NCI-H2081 (cell line): Measurements from ENCODE around the gene TARDBP.
A peak's percentile ranks its signal among the peaks of the same experiment; 100 is the strongest.
"Not testable (repeated sequence)": the region's sequence is repeated elsewhere in the genome, so short reads cannot be mapped to it uniquely, and the experiment has no call there.

Source experiments
- DNase-seq, 2 experiments: peaks; one replicate each; lab custom pipeline; 2025; lab: John Stamatoyannopoulos, UW

The TARDBP gene

DNA sequence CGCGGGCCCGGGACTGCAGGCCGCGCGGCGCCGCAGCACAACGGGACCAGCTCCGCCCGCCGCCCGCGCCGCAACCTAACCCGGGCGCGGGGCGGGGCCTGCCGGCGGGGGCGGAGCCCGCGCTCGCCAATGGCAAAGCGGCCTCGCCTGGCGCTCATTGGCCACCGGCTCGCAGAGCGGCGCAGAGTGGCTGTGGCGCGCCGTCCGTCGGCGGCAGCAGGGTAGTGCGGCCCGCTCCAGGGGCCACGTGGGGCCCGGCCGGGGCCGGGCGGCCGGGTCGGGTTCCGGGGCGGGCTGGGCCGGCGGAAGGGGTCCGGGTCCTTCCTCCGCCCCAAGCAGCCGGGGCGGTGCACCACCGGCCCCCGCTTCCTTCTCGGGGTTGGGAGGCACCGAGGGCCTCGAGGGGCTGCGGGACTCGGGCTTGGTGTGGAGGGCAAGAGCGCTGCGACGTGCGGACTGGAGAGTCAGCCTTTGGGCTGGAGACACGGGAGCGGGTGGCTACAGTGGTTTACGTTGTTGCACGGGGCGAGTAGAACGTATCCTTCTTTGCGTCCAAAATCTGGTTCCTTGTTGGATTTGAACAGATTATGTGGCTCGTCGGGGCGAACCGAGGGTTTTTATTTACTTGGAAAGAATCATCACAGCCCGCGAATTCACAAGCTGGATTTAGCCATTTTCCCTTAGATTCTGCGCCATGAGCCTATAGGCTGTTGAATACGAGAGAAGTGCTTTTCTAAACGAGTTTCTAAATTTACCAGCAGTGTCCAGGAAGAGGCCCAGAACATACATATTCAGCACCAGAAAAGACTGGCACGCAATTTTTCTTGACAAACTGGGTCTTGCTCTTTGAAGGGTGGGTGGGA, 47.7 kb downstream of the TARDBP start, which contains the start of gene SRM:
SRM (minus strand) TSS at position 51 of the 863 bp plus-strand sequence. CDS start 75 bp downstream, outside the sequence.
- DNase-seq = peak; percentile 83 to 95

GRCh38 chr1:11061652-11062365, 49.4 kb downstream of the TARDBP start:
- no peak for DNase-seq

DNA sequence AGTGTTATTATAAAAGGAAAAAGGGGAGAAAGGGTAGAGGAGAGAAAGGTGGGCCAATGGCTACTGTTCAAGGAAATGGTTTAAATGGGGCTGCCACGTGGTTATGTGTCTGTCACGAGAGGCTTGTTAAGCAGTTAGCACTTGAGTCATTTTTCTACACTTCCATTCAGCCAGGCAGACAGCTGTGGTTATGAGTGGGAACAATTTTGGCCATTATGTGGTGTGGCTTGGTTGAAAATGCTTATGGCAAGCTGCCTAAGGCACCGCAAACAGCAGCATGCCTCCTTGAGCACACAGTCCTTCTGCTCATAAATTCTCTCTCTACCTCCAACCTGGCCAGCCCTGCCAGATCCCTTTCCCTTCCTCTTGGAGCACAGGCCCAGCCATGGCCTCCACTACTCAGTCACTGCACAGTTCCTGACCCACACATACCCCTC, 50.5 kb downstream of the TARDBP start:
- peak in 1 of 2 experiments; percentile 51 for DNase-seq

DNA sequence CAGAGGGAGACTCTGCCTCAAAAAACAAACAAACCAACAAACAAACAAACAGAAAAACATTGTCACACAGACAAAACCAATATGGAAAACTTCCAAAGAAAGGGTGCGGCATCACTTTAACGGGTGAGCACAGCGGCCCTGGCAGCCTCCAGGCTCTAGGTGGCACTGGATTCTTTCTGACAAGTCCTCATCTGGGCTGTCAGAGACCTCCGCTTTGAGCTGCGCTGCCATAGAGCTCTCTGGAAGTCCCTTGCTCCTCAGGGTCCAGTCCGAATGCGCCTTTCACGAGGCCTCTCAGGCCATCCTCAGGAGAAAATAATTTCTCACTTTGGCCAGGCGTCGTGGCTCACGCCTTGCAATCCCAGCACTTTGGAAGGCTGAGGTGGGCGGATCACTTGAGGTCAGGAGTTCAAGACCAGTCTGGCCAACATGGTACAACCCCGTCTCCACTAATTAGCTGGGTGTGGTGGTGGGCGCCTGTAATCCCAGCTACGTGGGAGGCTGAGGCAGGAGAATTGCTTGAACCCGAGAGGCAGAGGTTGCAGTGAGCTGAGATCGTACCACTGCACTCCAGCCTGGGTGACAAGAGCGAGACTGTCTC, 51.6 kb downstream of the TARDBP start:
- not testable (repeated sequence) for DNase-seq

DNA sequence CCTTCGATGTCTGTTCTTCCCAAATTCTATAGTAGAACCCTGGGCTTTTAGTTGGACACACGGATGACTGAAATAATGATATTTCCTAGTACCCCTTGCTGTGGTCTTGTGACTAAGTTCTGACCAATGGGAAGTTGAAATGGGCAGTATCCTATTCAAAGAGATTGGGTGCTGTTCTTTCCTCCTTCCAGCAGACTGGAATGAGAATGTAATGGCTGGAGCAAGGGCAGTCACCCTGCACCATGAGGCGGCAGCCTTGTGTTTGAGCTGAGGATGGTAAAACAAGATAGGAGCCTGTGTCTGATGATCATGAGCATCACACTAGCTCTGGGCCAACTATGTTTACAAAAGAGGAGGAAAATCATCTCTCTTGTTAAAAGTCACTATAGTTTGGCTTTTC, 52.5 kb downstream of the TARDBP start:
- DNase-seq = no peak

DNA sequence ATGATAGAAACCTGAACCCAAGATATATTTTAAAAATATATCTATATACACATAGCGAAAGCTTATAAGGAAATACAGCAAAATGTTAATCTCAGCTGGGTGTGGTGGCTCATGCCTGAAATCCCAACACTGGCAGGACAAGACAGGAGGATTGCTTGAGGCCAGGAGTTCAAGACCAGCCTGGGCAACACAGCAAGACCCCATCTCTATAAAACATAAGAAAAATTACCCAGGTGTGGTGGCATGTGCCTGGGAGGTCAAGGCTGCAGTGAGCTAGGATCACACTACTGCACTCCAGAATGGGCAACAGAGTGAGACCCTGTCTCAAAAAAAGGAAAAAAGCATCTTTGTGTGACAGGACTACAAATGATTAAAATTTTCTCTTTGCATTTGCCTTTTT, 53.3 kb downstream of the TARDBP start:
- no peak for DNase-seq

DNA sequence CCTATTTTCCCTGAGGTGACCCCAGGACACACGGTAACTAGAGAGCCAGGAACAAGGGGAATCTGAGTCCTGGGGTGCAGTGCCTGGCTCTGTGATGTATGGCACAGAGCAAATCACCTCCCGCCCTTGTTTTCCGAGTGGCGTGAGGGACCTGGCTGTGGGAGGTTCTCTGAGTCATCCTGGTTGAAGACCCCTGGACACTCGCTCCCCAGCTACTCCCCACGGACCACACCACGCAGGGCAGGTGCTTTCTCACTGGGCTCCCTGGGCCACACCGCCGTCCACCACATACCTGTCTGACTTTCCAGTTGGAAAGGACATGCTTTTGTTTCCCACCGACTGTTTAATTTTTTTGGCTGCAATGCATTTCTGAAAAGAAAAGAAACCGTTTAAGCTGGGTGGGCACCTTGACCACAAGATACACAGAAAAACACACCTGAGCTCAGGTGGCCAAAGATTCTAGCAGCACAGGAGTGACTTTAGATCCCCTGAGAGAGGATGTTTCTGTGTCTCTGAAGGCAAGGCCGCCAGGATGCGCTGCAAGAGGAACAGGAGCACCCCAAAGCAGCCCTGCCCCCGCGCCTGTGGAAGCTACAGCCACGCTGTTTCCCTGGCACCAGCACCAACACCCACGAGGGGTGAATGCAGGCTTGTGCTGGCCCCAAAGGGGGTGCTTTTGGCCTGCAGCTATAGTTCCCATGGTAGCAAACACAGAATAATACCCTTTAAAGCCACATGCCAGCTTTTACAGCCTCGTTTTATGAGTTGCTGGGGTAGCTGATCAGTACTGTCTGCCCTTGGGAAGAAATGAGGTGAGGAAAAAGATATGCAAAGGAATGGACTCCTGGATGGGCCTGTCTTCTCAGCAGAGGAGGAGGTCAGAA, 55.5 kb downstream of the TARDBP start:
- peak; percentile 16 to 25 for DNase-seq

- DNase-seq = no peak
These were observed 56.4 kb downstream of the TARDBP start for GRCh38 chr1:11068600-11069473.

GRCh38 chr1:11070876-11071275, 58.4 kb downstream of the TARDBP start:
- no peak for DNase-seq

GRCh38 chr1:11071463-11072215, 59.2 kb downstream of the TARDBP start:
- DNase-seq = peak; percentile 72 to 94

DNA sequence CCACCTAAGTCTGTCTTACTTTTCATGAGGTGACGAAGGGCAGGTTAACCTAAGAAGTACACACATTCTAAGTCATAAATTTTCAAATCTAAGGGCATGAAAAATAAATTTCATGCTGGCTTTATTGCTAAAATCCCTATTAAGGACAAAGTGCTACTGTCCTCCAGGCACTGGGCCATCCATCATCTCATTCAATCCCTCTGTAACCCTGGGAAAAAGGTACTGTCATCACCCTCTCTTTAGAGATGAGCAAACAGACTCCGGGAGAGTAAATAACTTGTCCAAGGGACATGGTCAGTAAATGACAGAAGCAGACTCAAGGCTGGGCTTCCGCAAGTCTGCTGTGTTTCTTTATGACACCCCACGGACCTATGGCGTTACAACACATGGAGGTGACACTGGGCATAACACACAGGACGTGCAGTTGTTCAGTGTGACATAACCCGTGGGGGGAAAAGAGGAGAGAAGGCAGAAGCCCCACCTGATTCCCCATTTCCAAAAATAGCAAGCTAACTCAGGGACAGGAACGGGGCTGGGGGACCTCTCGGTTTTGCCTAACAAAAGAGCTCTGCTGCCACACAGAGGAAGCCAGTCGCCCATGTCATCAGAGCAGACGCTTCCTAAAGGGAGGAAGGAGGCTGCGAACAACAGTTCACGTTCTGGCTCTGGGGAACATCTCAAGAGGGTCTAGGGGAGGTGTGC, 59.9 kb downstream of the TARDBP start:
- peak; percentile 65 to 87 for DNase-seq

GRCh38 chr1:11073398-11073797, 60.9 kb downstream of the TARDBP start:
- DNase-seq = not testable (repeated sequence)
